Skin epidermis (tissue), 12 donors: Measurements from ENCODE around the gene FOSL2.

Source experiments
- H3K27ac ChIP-seq, 21 experiments: fragments of 200-600 bp; sonication (generic) in 11 of 21; one replicate each; pipeline ENCODE4 v1.5.0; 2020; ENCODE audit warnings: mild to moderate bottlenecking in 3 of 21, inconsistent platforms in 2 of 21, moderate library complexity in 2 of 21
- H3K4me3 ChIP-seq, 7 experiments: fragments of 200-600 bp; sonication (generic) in 2 of 7; one replicate each; pipeline ENCODE4 v1.5.0; 2020; ENCODE audit warnings: inconsistent platforms in 2 of 7, mild to moderate bottlenecking in 2 of 7, moderate library complexity in 1 of 7

The FOSL2 gene

DNA sequence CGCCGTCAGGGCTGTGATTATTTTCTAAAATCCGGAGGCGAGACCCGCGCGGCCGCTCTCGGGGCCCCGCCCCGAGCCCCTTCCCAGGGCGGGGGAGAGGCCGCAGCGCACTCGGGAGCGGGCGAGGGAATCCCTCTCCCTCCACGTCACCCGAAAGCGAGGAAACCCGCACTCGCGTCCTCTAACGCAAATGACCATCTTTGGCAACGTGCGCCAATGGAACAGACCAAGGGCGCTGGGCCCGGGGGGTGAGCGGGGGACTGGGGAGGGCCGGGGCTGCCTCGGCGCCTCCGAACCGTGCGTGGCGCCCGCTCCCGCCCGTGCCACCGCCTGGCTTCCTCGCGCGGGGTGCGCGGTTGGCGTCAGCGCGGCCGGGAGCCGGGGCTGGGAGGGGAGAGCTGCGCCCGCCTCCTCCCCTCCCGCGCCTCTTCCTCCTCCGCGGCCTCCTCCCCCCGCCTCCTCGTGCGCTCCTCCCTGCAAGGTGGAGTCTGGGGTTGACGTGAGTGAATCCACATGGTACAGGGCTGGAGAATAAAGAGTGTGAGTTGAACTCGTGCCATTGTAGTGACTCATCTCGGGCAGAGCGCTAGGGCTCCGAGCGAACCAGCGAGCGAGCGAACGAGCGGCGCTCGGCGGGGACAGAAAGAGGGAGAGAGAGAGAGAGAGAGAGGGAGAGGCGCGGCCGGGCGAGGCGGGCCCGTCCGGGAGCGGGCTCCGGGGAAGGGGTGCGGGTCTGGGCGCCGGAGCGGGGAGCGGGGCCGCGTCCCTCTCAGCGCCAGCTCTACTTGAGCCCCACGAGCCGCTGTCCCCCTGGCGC, at the start of gene FOSL2:
FOSL2 (plus strand) TSS at position 562 of the 817 bp plus-strand sequence. CDS start 863 bp downstream, outside the sequence.
- peak within 1 kb of the TSS; percentile 95 to 100 (median 100) for H3K27ac ChIP-seq
- peak within 1 kb of the TSS; percentile 63 to 91 (median 81) for H3K4me3 ChIP-seq

DNA sequence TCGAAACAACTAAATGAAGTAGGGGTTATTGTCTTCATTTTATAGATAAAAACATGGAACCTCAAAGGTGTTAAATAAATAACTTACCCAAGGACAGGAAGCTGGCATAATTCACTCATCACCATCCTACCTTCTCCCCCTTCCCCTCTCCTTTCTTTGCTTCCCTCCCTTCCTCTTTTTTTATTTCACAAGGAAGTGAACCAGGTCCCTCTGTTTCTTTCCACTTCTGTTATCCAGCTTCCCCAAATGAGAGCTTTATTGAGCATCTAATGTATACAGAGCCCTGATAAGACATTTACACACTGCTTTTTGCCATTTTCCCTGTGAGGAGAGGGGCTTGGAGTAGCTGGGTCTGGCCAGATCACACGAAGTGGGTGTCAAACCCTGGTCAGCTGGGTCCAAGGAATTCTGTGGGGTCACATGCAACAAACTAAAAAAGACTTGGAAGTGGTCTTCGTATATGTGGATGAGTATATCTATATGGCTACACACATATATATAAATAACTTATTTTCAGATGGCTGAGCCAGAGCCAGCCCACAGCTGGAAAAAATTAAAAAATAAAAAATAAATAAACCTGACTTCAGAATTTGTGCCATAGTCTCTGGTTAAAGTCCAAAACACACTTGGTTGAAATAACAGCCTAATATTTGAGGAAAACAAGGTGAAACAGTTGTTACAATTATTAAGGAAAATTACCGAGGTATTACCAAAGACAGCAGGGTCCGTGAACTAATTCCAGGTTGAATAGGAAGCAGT, 49.3 kb upstream of the FOSL2 start:
- peak overlapping the region in 20 of 21 experiments; percentile 1 to 84 (median 58) for H3K27ac ChIP-seq

DNA sequence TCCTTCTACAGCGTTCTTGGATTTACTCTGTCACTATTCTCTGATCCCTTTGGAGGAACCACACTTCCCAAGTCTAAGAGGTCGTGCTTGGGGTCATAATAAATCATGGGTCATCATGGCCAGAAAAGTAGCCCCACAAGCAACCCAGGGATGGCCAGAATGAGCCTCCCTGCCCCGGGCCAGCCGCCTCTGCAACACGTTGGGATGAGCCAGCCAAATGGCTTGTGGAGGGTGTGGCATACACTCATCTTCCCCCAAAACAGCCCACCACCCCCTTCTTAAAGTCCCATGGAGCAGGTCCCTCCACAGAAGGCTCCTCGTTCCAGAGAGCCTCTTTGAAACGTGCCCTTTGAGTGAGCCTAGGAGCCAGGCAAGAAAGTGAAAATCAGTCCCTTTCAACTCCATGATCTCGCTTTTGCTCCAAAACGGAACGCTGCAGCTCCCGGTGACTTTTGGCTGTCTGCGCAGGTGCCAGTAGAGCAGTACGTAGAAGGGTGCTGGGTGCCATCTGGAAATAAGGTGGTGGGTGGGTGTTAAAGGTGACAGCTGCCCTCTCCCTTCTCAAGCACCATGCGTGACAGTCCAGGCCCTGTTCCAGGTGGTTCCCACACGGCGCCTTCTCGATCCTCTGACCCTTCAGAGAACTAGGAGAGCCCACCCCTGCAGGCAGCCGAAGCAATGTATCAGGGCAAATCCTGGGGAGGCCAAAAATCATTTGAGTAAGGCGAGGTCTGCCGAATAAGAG, 48.5 kb upstream of the FOSL2 start:
- Histone ChIP-seq H3K27ac (peak overlapping the region in 11 of 21 experiments; percentile 13 to 84 (median 47)), H3K4me3 (no peak overlapping the region)

More for the DNA sequence above, 49.3 kb upstream of the FOSL2 start:
- no peak overlapping the region for H3K4me3 ChIP-seq

DNA sequence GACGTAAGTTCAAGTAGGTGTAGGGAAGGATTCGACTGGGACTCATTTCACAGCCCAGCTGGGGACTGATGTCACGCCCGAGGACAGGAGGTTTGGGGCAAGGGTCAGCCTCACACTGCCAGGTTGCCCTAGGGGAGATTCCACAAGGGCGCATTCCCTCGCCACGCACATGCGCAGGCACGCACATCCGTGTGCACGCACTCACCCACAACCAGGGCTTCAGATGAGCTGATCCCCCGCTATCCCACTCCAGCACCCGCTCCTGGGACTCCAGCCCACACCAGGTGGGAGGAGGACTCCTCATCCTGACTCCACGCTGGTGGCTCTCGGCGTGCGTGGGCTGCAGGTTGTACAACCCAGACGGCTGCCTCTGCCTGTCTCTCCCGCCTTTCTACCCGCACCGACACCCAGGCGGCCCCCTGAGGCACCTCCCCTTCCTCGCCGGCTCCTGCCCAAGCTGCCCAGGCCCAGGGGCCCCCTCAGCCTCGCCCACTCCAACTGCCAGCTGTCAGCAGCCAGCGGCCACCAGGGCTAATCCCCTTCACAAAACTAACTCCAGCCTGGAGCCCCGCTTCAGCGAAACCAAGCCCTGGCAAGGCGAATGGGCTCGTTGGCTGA, 47.8 kb upstream of the FOSL2 start:
- H3K4me3 ChIP-seq = no peak overlapping the region
- peak overlapping the region in 2 of 21 experiments; percentile 38 to 47 for H3K27ac ChIP-seq

DNA sequence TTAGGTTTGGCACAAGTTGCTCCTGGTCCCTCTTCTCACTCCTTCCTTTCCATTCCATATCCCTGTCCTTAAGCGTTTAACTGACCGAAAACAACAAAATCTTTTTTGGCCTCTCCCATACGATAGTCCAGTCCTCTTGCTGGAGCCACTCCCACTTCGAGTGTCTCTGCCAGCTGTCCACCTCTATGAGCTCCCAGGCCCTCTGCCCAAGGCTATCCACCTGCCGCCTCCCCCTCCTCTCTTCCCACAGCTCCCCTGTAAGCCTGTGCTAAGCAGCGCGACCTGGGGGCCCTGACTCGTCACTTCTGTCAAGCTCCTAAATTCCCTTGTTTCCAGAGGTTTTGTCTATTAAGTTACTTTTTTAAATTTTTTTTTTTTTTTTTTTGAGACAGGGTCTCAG, 47.0 kb upstream of the FOSL2 start:
- Histone ChIP-seq H3K4me3 (no peak overlapping the region), H3K27ac (peak overlapping the region in 1 of 21 experiments; percentile 38)

DNA sequence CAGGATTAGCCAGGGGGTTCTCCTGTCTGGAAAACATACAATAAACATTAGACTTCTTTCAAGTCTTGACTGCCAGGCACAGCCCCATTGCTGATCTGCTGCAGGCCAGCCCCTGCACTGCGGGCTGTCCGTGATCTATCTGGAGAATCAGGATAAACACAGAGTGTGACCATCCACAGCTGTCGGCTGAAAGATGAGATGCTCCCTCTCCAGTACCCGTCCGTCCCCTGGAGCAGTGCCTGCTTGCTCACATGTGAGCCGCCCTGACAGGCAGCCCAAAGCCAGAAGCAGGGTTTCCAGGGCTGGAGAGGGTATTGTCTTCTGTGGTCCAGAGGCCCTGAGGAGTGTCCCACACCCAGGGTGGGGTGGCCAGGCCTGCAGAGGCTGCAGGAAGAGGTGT, 46.1 kb upstream of the FOSL2 start:
- no peak overlapping the region for H3K4me3 ChIP-seq
- peak overlapping the region in 8 of 21 experiments; percentile 7 to 52 (median 31) for H3K27ac ChIP-seq

DNA sequence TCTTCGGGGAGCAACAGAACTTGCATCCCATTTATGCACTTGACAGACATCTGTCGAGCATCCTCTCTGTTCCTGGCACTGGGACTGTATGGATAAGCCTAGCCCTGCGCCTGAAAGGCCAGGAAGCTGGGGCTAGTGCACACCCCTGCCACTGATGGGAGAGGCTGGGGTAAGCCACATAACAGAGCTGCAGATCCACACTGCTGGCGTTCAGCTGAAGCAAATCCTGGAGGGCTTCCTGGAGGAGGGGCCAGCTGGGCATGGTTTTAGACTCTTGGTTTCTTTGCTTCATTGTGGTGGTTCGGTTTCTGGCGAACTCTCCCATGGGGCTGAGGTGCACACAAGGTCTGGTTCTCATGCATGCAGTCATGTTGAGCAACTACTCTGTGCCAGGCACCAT, 45.5 kb upstream of the FOSL2 start:
- H3K4me3 ChIP-seq = no peak overlapping the region
- peak overlapping the region in 8 of 21 experiments; percentile 9 to 76 (median 46) for H3K27ac ChIP-seq

DNA sequence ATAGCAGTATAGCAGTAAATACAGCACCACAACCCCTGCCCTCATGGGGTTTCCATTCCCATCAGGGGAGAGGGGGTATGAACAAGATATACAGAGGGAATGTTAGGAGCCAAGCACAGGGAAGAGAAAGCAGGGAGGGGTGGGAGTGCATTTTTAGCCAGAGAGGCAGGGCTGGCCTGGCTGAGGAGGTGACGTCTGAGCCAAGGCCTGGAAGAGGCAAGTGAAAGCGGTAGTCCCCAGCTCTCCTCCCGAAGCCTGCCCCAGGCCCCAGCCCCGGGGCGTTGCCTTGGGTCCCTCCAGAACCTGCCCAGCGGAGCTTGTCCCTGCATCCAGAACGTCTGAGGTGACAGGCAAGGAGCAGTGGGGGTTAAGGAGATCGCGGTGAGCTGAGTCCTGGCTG, 45.1 kb upstream of the FOSL2 start:
- H3K4me3 ChIP-seq = no peak overlapping the region
- peak overlapping the region in 14 of 21 experiments; percentile 39 to 76 (median 48) for H3K27ac ChIP-seq

DNA sequence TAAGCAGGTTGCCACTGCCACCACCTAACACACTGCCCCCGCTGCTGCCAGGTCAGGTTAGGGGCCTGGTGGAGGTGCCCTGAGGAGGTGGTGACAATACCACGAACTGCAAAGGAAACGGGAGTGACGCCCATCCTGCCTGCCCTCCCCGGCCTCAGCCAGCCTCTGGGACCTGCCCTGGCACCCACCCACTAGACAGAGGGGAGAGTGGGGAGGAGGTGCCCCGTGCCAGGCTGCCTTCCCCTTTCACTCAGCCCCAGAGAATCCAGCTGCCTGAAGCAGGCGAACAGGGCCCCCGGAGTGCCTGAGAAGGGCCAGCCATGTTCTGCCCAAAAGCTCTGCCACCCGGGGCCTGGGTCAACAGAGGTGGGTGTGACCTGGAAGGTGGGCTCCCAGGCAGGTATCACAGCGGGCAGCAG, 44.5 kb upstream of the FOSL2 start:
- no peak overlapping the region for H3K4me3 ChIP-seq
- H3K27ac ChIP-seq = peak overlapping the region in 17 of 21 experiments; percentile 2 to 76 (median 47)

DNA sequence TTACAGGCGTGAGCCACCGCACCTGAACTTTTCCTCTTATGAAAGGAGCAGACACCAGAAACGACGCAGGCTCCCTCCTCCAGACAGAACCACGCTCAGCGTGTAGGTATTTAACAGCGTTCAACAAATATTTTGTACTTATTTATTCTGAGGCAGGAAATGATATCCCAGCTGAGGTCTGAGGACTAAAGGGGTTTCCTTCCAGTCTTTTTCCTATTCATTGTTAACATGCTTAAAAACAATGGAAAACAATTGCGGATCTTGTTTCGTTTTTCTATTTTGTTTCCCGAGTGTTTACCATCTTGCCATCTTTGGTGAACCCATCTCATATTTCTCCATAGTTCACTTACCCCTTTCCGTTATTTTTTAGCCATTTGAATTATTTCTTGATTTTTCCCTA, 43.7 kb upstream of the FOSL2 start:
- Histone ChIP-seq H3K27ac (peak overlapping the region in 8 of 21 experiments; percentile 36 to 65 (median 49)), H3K4me3 (no peak overlapping the region)

DNA sequence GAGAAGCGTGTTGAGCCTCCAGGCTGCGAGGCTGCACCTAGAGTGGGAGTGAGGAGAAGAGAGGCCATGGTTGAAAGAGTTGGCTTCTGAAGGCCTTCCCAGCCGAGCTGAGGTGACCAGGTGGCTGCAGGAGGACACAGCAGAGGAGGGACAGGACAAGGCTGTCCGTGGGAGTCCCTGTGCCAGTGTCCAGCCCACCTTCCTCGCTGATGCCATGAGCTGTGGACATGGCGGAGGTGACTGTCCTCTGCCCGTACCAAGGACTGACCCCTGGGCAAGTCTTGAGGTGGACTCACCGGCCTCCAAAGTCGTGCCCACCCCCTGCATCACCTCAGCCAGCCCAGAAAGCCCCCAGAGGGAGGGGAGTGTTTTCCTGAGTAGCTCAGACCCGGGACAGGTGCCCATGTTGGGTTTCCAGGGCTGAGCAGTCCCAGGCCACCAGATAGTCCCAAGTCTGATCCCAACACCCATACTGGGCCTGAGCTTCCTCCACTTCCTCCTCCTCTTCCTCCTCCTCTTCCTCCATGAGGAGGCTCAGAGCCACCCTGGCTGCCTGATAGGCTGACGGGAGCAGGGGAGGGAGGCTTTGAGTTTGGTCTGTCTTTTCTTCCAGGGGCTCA, 43.0 kb upstream of the FOSL2 start:
- Histone ChIP-seq H3K27ac (no peak overlapping the region), H3K4me3 (no peak overlapping the region)

DNA sequence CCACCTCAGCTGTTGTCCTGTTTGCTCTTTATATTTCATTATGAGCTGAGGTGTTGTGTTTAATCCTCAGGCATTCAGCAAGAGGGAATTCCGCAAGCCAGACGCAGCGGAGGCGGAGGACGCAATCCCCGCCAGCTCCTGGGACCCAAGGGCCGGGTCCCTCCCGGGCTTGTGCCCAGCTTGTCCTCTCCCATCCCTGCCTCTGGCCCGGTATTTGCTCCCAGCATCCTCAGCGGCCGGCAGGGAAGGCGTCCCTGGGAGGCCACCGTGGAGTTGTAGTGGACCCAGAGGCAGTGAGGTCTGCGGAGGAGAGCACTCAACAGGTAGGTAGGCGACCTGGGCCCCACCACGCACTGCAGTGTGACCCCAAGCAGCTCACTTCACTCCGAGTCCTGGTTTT, 42.5 kb upstream of the FOSL2 start:
- Histone ChIP-seq H3K4me3 (no peak overlapping the region), H3K27ac (no peak overlapping the region)

DNA sequence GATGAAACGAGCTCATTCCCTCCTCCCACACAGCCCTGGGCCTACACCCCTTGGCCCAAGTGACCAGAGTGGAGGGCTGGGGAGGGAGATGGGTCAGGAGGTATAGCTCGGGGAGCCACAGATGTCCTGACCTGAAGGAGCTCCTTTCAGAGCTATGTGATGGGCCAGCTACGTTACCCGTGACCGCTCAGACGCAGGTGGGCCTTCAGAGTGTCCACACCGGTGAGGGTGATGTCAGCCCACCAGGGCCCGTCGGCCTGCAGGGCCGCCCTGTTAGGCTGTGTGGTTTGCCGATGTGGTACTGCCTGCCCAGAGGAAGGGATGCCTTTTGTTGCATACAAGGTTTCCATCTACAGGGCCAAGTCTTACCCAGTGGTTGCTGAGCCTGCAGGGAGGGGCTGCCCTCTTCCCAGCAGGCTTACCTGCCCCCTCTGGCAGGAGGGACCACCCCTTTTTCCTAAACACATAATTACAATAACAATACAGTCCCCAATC, 41.8 kb upstream of the FOSL2 start:
- Histone ChIP-seq H3K4me3 (no peak overlapping the region), H3K27ac (peak overlapping the region in 2 of 21 experiments; percentile 14 to 15)

DNA sequence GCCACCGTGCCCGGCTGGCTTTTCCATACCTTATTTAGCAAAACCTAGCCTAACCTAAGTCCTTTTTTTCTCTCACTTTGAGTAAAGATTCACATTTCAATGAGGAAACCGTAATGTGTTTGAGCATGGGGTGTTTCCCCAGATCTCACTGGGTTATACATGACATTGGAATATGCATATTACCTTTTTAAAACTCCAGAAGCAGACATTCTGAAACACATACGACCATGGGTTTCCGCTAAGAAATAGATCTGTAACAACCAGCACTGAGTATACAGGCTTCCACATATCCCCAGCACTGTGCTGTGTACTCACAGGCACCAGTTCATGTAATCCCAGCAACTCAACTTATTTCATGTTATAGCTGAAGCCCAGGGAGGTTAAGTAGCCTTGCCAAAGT, 41.0 kb upstream of the FOSL2 start:
- Histone ChIP-seq H3K27ac (peak overlapping the region in 12 of 21 experiments; percentile 36 to 65 (median 48)), H3K4me3 (no peak overlapping the region)

DNA sequence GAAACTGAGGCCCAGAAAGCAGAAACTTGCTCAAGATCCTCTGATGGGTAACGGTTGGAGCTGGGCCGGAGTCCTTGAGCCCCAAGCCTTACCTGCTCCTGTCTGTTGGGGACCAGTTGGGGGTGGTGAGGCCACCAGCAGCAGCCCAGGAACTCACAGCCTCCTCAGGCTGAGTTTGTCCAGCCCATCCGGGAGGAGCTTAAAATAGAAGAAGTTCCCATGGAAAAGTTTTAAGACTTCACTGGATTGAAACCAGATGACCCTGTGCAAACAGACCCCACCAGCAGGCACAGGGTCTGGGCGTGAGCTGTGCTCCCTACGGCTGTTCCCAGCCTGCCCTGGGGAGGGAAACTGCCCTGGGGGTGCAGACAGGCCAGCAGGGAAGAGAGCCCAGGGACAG, 40.6 kb upstream of the FOSL2 start:
- Histone ChIP-seq H3K27ac (peak overlapping the region in 15 of 21 experiments; percentile 3 to 65 (median 45)), H3K4me3 (no peak overlapping the region)

DNA sequence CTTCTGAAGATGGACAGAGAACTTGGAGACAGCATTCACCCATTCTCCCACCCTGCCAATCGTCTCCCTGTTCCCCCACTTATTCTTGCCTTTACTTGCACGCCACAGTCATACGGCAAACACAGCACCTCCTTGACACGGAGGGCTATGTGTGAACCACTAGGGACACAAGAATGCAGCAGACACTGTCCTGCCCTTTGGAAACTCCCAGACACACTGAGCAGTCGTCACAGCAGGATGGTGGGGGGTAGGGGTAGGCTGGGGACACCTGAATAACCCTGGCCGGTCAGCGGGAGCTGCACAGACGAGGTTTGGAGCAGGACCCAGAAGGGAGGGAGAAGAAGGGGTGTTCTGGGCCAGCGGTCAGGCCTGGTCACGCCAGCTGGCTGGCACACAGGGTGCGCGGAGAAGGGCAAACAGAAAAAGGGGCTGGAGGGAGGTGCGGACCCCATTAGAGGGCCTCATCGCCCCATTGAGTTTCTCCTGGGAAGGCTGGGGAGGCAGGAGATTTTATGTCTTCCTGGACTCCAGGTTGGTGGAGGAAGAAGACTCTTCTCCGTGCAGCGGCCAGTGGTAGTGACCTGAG, 40.0 kb upstream of the FOSL2 start:
- Histone ChIP-seq H3K4me3 (no peak overlapping the region), H3K27ac (peak overlapping the region in 12 of 21 experiments; percentile 19 to 65 (median 42))

DNA sequence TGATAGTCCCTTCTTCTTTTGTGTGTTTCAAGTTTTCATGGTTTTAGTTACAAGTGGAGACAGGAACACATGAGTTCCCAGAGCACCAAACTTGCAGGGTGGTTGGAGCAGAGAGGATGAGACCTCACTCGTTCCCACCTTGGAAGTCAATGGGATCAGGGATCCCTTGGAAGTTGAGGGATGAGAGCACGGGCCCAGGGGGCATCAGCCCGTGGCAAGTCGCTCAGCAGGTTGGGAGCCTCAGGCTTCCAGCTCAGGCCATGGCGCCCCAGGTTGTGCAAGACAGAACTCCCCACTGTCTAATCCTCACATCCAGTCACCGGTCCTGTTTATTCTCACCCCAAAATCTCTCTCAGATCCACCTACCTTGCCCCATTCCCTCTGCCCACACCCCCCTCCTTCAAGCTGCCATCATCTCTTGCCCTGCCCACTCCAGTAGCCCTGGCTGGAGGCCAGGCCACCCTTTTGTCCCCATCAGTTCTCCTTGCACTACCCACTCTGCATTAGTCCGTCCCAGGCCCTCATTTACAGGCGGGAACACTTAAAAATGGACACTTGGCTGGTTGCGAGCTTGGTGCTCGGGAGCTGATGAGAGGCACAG, 37.6 kb upstream of the FOSL2 start:
- Histone ChIP-seq H3K27ac (peak overlapping the region in 14 of 21 experiments; percentile 11 to 88 (median 78)), H3K4me3 (no peak overlapping the region)

DNA sequence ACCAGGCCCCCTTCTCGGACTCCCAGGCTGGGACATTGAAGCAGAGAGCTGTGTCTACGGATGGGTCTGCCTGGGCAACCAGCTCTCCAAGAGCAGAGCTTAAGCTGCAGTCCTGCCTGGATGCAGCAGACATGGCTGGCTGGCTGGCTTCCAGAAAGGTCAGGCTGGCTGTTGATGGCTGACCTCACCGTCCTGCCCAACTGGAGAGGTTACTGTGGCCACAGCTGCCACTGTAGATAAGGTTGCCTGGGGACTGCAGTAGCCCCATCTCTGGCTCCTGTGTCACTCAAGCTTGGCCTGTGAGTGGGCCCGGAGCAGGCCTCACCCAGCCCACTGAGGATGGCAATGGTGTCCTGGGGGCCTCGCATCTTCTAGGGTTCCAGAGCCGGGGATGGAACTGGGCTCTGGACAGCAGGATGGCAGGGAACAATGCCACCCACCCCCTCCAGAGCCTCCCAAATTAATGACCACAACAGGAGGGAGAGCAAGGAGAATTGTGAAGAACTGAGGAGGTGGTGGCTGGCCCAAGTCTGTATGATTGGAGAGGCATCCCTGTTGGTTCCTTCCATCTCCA, 37.0 kb upstream of the FOSL2 start:
- no peak overlapping the region for H3K4me3 ChIP-seq
- H3K27ac ChIP-seq = peak overlapping the region in 20 of 21 experiments; percentile 1 to 88 (median 76)
